AG04450 (cell line): ENCODE data around the gene GPR107. TPM values are rescaled to one million over a fixed set of nuclear protein-coding genes. Genes with fewer than 3 reads are reported as not detected.

Experiments
- CTCF ChIA-PET: fragments of 300-600, 350-600 bp; formaldehyde crosslinking; extraction: SDS; loops from one replicate; lab custom pipeline; 2022; ENCODE audit warnings: antibody characterized with exemption, inconsistent platforms; lab: Charles Lee
- POLR2A ChIA-PET: fragments of 350-600 bp; formaldehyde crosslinking; extraction: SDS; loops from one replicate; lab custom pipeline; 2021; ENCODE audit warnings: antibody characterized with exemption, inconsistent platforms; lab: Yijun Ruan, JAX
- DNase-seq: peaks from one replicate; pipeline ENCODE4 v3.0.0-alpha.2; 2011; ENCODE audit warnings: low read depth, low spot score
- H3K27ac ChIP-seq: one replicate; pipeline ENCODE4 v1.5.1; 2012; ENCODE audit warnings: low read depth, low read length, control low read depth
- H3K27me3 ChIP-seq: one replicate; pipeline ENCODE4 v1.6.0; 2012; ENCODE audit warnings: low read length; ENCODE audit not compliant: control insufficient read depth, insufficient read depth
- H3K4me3 ChIP-seq: 2 replicates; pipeline ENCODE4 v1.5.1; 2011; ENCODE audit warnings: mild to moderate bottlenecking, low read depth, low read length, control low read depth
- H3K9me3 ChIP-seq: 2 replicates; pipeline ENCODE4 v1.5.1; 2012; ENCODE audit warnings: low read length; ENCODE audit not compliant: control insufficient read depth, insufficient read depth
- polyA plus RNA-seq: library from polyadenylated mRNA; depleted of rRNA; stranded (reverse); fragments of >200 nt; gene quantifications from 2 replicates; pipeline ENCODE4 v1.2.3, GENCODE V29; 2011
- TF ChIP-seq, protein P1 (sequence below): IDR thresholded peaks from 2 replicates; pipeline ENCODE4 v1.5.1; 2011; ENCODE audit warnings: low read depth, low read length, control low read depth, inconsistent platforms

The GPR107 gene
- polyA plus RNA-seq, 1 experiment = 45.1 TPM

DNA sequence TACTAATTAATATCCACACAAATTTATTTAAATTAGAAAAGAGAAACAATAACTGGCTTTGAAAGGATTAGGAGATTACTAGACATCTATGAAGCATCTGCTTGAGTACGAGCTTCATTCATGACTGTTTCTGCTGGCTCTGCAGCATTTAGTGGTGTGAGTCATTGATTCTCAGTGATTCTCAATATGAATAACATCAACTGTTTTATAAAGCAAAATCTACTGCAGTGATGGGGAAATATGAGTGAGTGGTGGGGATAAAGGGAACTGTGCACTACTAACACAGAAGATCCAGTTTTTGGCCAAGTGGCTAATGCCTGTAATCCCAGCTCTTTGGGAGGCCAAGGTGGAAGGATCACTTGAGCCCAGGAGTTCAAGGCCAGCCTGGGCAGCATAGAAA is 19.1 kb upstream of the GPR107 start:
- TF ChIP-seq, protein P1, sequence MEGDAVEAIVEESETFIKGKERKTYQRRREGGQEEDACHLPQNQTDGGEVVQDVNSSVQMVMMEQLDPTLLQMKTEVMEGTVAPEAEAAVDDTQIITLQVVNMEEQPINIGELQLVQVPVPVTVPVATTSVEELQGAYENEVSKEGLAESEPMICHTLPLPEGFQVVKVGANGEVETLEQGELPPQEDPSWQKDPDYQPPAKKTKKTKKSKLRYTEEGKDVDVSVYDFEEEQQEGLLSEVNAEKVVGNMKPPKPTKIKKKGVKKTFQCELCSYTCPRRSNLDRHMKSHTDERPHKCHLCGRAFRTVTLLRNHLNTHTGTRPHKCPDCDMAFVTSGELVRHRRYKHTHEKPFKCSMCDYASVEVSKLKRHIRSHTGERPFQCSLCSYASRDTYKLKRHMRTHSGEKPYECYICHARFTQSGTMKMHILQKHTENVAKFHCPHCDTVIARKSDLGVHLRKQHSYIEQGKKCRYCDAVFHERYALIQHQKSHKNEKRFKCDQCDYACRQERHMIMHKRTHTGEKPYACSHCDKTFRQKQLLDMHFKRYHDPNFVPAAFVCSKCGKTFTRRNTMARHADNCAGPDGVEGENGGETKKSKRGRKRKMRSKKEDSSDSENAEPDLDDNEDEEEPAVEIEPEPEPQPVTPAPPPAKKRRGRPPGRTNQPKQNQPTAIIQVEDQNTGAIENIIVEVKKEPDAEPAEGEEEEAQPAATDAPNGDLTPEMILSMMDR = no peak
- ChIA-PET CTCF (interaction anchor here (0.5 kb wide), 1 partner anchor 148 kb away, joined by 4 read pairs; no protein-coding TSS in a partner anchor), POLR2A (interaction anchor here (0.6 to 0.9 kb wide), 2 partner anchors 8 to 245 kb away, joined by 3 read pairs; partner anchors contain the start of gene FNBP1)
- H3K4me3 ChIP-seq = no peak overlapping the region
- peak; percentile 55 for DNase-seq
- no peaks in the 10 kb centered on the region for H3K27me3 ChIP-seq
- H3K27ac ChIP-seq = no peak overlapping the region
- H3K9me3 ChIP-seq = no peaks in the 10 kb centered on the region

DNA sequence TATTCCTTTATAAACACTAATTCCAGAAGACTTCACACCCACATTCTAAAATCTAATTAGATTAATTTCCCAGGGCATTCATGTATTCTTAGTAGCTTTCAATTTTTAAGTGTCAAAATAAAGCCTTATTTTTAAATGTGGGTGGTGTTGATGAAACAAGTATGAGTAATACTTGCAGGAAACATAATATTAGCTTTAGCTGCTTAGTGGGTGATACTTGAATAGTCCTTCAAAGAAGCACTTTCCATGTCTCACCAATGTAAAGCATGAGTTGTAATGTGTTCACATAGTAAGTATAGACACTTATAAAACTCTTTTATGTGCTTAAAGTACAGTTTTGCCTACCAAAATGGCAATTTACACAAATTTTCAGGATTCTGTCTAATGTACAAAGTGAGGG is 17.6 kb upstream of the GPR107 start:
- DNase-seq = no peak
- TF ChIP-seq, protein P1 = no peak
- POLR2A ChIA-PET = no interaction called here
- H3K9me3 ChIP-seq = no peaks in the 10 kb centered on the region
- CTCF ChIA-PET = interaction anchor here (0.6 kb wide), 1 partner anchor 119 kb away, joined by 3 read pairs; no protein-coding TSS in a partner anchor
- no peaks in the 10 kb centered on the region for H3K27me3 ChIP-seq
- H3K4me3 ChIP-seq = no peak overlapping the region
- no peak overlapping the region for H3K27ac ChIP-seq

DNA sequence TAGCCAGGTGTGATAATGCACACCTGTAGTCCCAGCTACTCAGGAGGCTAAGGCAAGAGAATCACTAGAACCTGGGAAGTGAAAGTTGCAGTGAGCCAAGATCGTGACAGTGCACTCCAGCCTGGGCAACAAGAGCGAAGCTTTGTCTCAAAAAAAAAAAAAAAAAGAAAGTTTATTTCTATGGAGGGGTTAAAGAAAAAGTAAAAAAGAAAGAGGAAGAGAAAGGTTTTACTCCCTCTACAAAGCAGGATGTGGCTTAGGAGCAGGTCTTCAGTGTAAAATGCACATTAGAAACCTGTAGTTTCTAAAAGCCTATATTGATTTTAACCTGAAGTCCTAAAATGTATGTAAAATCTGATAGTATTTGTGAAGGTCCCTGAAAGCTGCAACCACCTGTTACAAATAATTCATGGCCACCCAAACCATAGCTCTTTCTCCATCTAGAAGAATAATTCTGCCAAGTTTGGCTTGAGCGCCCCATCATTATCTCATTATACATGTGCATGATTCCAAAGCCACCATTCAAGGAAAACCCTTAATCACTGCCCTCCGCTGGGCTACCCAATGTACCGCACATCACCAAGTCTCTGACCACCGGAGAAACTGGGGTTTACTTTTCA is 14.1 kb upstream of the GPR107 start:
- ChIA-PET POLR2A (interaction anchor here (0.5 to 0.7 kb wide), 2 partner anchors 20 to 861 kb away, joined by 3 to 4 read pairs; partner anchors contain the start of gene IER5L), CTCF (interaction anchor here (0.6 to 2.3 kb wide), 6 partner anchors 17 to 154 kb away, joined by 3 to 13 read pairs (median 4); no protein-coding TSS in a partner anchor)

DNA sequence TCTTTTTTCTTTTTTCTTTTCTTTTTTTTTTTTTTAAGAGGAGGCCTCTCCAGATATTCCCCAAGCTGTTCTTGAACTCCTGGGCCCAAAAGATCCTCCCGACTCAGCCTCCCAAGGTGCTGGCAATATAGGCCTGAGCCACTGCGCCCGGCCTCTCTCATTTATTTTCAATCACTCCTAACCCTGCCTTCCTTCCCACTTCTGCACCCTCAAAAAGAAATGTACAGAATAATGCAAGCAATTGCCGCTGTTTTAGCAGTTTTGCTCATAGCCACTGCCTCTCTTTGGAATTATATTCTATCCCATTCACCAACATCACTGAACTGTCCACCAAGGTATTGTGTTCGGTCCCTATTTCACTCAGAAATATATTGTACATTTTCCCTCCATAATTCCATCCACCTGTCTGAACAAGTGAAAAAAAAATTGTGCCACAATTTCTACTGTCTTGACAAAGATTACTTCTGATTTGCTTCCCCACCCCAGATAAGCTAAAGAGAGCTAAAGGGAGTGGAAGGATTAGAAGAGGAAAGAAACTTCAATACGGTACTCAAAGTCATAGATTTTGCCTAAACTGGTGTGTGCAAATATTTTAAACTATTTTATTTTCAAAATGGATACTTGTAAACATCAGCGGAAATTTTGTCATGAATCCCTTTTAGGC is 12.6 kb upstream of the GPR107 start:
- CTCF ChIA-PET = interaction anchor here (1.2 kb wide), 1 partner anchor 156 kb away, joined by 3 read pairs; no protein-coding TSS in a partner anchor
- POLR2A ChIA-PET = interaction anchor here (0.6 to 1.2 kb wide), 3 partner anchors 13 to 723 kb away, joined by 3 to 4 read pairs (median 3); partner anchors contain the start of gene GPR107
- DNase-seq = no peak
- no peak overlapping the region for H3K27ac ChIP-seq
- TF ChIP-seq, protein P1 = no peak
- no peaks in the 10 kb centered on the region; the same call in 1 of the 2 replicates for H3K9me3 ChIP-seq
- H3K27me3 ChIP-seq = no peaks in the 10 kb centered on the region
- peak overlapping the region; percentile 86 for H3K4me3 ChIP-seq

More for the DNA sequence above, 14.1 kb upstream of the GPR107 start:
- Histone ChIP-seq H3K27ac (no peak overlapping the region), H3K9me3 (no peaks in the 10 kb centered on the region; the same call in 1 of the 2 replicates), H3K4me3 (no peak overlapping the region), H3K27me3 (no peaks in the 10 kb centered on the region)
- TF ChIP-seq, protein P1 = no peak
- no peak for DNase-seq
